ENCODE data around the gene SLC1A7. TPM values are rescaled to one million over a fixed set of nuclear protein-coding genes. Genes with fewer than 3 reads are reported as not detected.
"Not testable (repeated sequence)": the region's sequence is repeated elsewhere in the genome, so short reads cannot be mapped to it uniquely, and the experiment has no call there.

The SLC1A7 gene
- total RNA-seq (not detected), polyA plus RNA-seq (not detected), total RNA-seq (0 to 0.09 (median 0) reads per million in 6 experiments)

GRCh38 chr1:53142226-53142853, at the start of gene SLC1A7:
TSS of gene SLC1A7 (minus strand) at chr1:53142638. CDS start at chr1:53142449, 189 bp downstream.
- no peak for ATAC-seq

GRCh38 chr1:53190210-53190611, 47.8 kb upstream of the SLC1A7 start:
- Mint-ChIP-seq H3K36me3 (no peaks in the 10 kb centered on the region), H3K9me3 (no peaks in the 10 kb centered on the region), H3K27me3 (peaks cover 0 to 10% (median 3%) of the 10 kb centered on the region in 5 donors), H3K27ac (peak overlapping the region in 1 of 10 donors; percentile 33), H3K4me1 (peaks cover 0 to 1% (median 0%) of the 10 kb centered on the region in 4 donors), H3K4me3 (no peak overlapping the region)
- DNase-seq (no peak), ATAC-seq (no peak)
- POLR2A ChIA-PET: no interaction called here

More at GRCh38 chr1:53142226-53142853, at the start of gene SLC1A7:
- H3K4me3 Mint-ChIP-seq: no peak within 1 kb of the TSS
- no peak for DNase-seq
- H3K4me1 Mint-ChIP-seq: peaks cover 0 to 6% (median 0%) of the 10 kb centered on the region in 4 donors
- H3K27me3 Mint-ChIP-seq: peaks cover 0 to 5% (median 2%) of the 10 kb centered on the region in 5 donors
- peaks cover 0 to 10% (median 3%) of the 10 kb centered on the region in 9 donors for H3K9me3 Mint-ChIP-seq
- no peak within 1 kb of the TSS for H3K27ac Mint-ChIP-seq
- POLR2A ChIA-PET: no interaction called here
- H3K36me3 Mint-ChIP-seq: peaks cover 0 to 7% (median 4%) of the 10 kb centered on the region in 3 donors

GRCh38 chr1:53189061-53189460, 46.6 kb upstream of the SLC1A7 start:
- DNase-seq (no peak), ATAC-seq (no peak)
- no peak overlapping the region for H3K4me3 Mint-ChIP-seq
- no peak overlapping the region for H3K27ac Mint-ChIP-seq
- H3K36me3 Mint-ChIP-seq: no peaks in the 10 kb centered on the region
- peaks cover 0 to 1% (median 0%) of the 10 kb centered on the region in 4 donors for H3K4me1 Mint-ChIP-seq
- POLR2A ChIA-PET: no interaction called here
- peaks cover 0 to 10% (median 3%) of the 10 kb centered on the region in 5 donors for H3K27me3 Mint-ChIP-seq
- H3K9me3 Mint-ChIP-seq: no peaks in the 10 kb centered on the region

GRCh38 chr1:53188099-53188498, 45.7 kb upstream of the SLC1A7 start:
- no peak overlapping the region for H3K4me3 Mint-ChIP-seq
- no peak for ATAC-seq
- DNase-seq: no peak
- H3K9me3 Mint-ChIP-seq: no peaks in the 10 kb centered on the region
- POLR2A ChIA-PET: no interaction called here
- H3K27ac Mint-ChIP-seq: no peak overlapping the region
- H3K36me3 Mint-ChIP-seq: no peaks in the 10 kb centered on the region
- H3K27me3 Mint-ChIP-seq: peaks cover 0 to 10% (median 3%) of the 10 kb centered on the region in 5 donors
- H3K4me1 Mint-ChIP-seq: no peaks in the 10 kb centered on the region

- H3K27me3 Mint-ChIP-seq: peaks cover 0 to 10% (median 3%) of the 10 kb centered on the region in 5 donors
- DNase-seq (no peak), ATAC-seq (no peak)
- no peaks in the 10 kb centered on the region for H3K9me3 Mint-ChIP-seq
- H3K36me3 Mint-ChIP-seq: no peaks in the 10 kb centered on the region
- POLR2A ChIA-PET: interaction anchor here (1.2 kb wide), 1 partner anchor 9 kb away, joined by 3 read pairs; no protein-coding TSS in a partner anchor
- no peaks in the 10 kb centered on the region for H3K4me1 Mint-ChIP-seq
- H3K4me3 Mint-ChIP-seq: no peak overlapping the region
- H3K27ac Mint-ChIP-seq: no peak overlapping the region
Measured at GRCh38 chr1:53187401-53187800, 45.0 kb upstream of the SLC1A7 start.

- DNase-seq: no peak
- no peak overlapping the region for H3K4me3 Mint-ChIP-seq
- POLR2A ChIA-PET: interaction anchor here (1.2 kb wide), 1 partner anchor 9 kb away, joined by 3 read pairs; no protein-coding TSS in a partner anchor
Measured at GRCh38 chr1:53186533-53186932, 44.1 kb upstream of the SLC1A7 start.

GRCh38 chr1:53185955-53186297, 43.5 kb upstream of the SLC1A7 start:
- POLR2A ChIA-PET: interaction anchor here (0.5 to 1.4 kb wide), 2 partner anchors 8 to 452 kb away, joined by 3 to 5 read pairs; no protein-coding TSS in a partner anchor
- H3K4me1 Mint-ChIP-seq, H3K36me3 Mint-ChIP-seq, ATAC-seq, H3K4me3 Mint-ChIP-seq, H3K27ac Mint-ChIP-seq, H3K9me3 Mint-ChIP-seq, DNase-seq: not testable (repeated sequence)
- peaks cover 0 to 10% (median 4%) of the 10 kb centered on the region in 5 donors for H3K27me3 Mint-ChIP-seq

More at GRCh38 chr1:53186533-53186932, 44.1 kb upstream of the SLC1A7 start:
- H3K27me3 Mint-ChIP-seq: peaks cover 0 to 10% (median 3%) of the 10 kb centered on the region in 5 donors
- no peaks in the 10 kb centered on the region for H3K36me3 Mint-ChIP-seq
- H3K27ac Mint-ChIP-seq: no peak overlapping the region
- no peak for ATAC-seq
- H3K4me1 Mint-ChIP-seq: no peaks in the 10 kb centered on the region
- H3K9me3 Mint-ChIP-seq: no peaks in the 10 kb centered on the region

GRCh38 chr1:53183095-53183990, 40.9 kb upstream of the SLC1A7 start:
- no peaks in the 10 kb centered on the region for H3K4me1 Mint-ChIP-seq
- H3K27me3 Mint-ChIP-seq: peaks cover 0 to 12% (median 4%) of the 10 kb centered on the region in 5 donors
- ATAC-seq (no peak), DNase-seq (no peak)
- no peaks in the 10 kb centered on the region for H3K36me3 Mint-ChIP-seq
- H3K4me3 Mint-ChIP-seq: no peak overlapping the region
- POLR2A ChIA-PET: no interaction called here
- no peaks in the 10 kb centered on the region for H3K9me3 Mint-ChIP-seq
- H3K27ac Mint-ChIP-seq: no peak overlapping the region

- Mint-ChIP-seq H3K36me3 (no peaks in the 10 kb centered on the region), H3K9me3 (no peaks in the 10 kb centered on the region), H3K4me1 (no peaks in the 10 kb centered on the region), H3K4me3 (no peak overlapping the region), H3K27me3 (peaks cover 3 to 13% (median 4%) of the 10 kb centered on the region in 5 donors), H3K27ac (no peak overlapping the region)
- ATAC-seq (no peak), DNase-seq (no peak)
- POLR2A ChIA-PET: no interaction called here
Measured at GRCh38 chr1:53182716-53183094, 40.3 kb upstream of the SLC1A7 start.

GRCh38 chr1:53182111-53182593, 39.7 kb upstream of the SLC1A7 start:
- ATAC-seq: peak; percentile 86 to 92
- Mint-ChIP-seq H3K36me3 (no peaks in the 10 kb centered on the region), H3K27me3 (peaks cover under 1 to 15% (median 9%) of the 10 kb centered on the region in 5 donors), H3K27ac (no peak overlapping the region), H3K4me1 (no peaks in the 10 kb centered on the region), H3K9me3 (no peaks in the 10 kb centered on the region), H3K4me3 (no peak overlapping the region)
- POLR2A ChIA-PET: no interaction called here
- peak; percentile 56 to 85 (median 74) for DNase-seq

GRCh38 chr1:53180951-53181350, 38.5 kb upstream of the SLC1A7 start:
- no peaks in the 10 kb centered on the region for H3K9me3 Mint-ChIP-seq
- H3K4me1 Mint-ChIP-seq: no peaks in the 10 kb centered on the region
- H3K36me3 Mint-ChIP-seq: no peaks in the 10 kb centered on the region
- no peak overlapping the region for H3K27ac Mint-ChIP-seq
- no peak overlapping the region for H3K4me3 Mint-ChIP-seq
- H3K27me3 Mint-ChIP-seq: peaks cover 2 to 24% (median 14%) of the 10 kb centered on the region in 5 donors
- DNase-seq (no peak), ATAC-seq (no peak)
- POLR2A ChIA-PET: no interaction called here

GRCh38 chr1:53180226-53180625, 37.8 kb upstream of the SLC1A7 start:
- Mint-ChIP-seq H3K36me3 (no peaks in the 10 kb centered on the region), H3K27ac (no peak overlapping the region), H3K9me3 (no peaks in the 10 kb centered on the region), H3K4me1 (no peaks in the 10 kb centered on the region), H3K4me3 (no peak overlapping the region), H3K27me3 (peaks cover 8 to 31% (median 21%) of the 10 kb centered on the region in 5 donors)
- POLR2A ChIA-PET: no interaction called here
- DNase-seq (no peak), ATAC-seq (no peak)

All from naive thymus-derived CD8-positive, alpha-beta T cell (primary cell).